Neutrophil (primary cell): ENCODE data around the gene MS4A15.
"Not testable (repeated sequence)": the region's sequence is repeated elsewhere in the genome, so short reads cannot be mapped to it uniquely, and the experiment has no call there.

Experiments used
- H3K27ac ChIP-seq: fragments of 200-600 bp; sonication (generic); 2 replicates; pipeline ENCODE4 v1.5.1; 2016; ENCODE audit warnings: mild to moderate bottlenecking, moderate library complexity
- H3K27me3 ChIP-seq: fragments of 200-600 bp; sonication (generic); 2 replicates; pipeline ENCODE4 v1.6.0; 2016; ENCODE audit warnings: mild to moderate bottlenecking
- H3K36me3 ChIP-seq: fragments of 200-600 bp; sonication (generic); 2 replicates; pipeline ENCODE4 v1.5.1; 2017
- H3K4me1 ChIP-seq, 2 experiments: fragments of 200-600 bp in 1 of 2; sonication (generic) in 1 of 2; 1 replicate in 1 of 2; 2 replicates in 1 of 2; pipeline versions ENCODE4 v1.5.1 to v1.6.1; 2013 to 2016; ENCODE audit warnings: low read depth in 1 of 2, low read length in 1 of 2, mild to moderate bottlenecking in 1 of 2, moderate library complexity in 1 of 2; ENCODE audit not compliant: control insufficient read depth in 1 of 2, insufficient read depth in 1 of 2
- H3K4me3 ChIP-seq, 2 experiments: fragments of 200-600 bp in 1 of 2; sonication (generic) in 1 of 2; 1 replicate in 1 of 2; 2 replicates in 1 of 2; pipeline ENCODE4 v1.5.1; 2013 to 2016; ENCODE audit warnings: low read depth in 1 of 2, low read length in 1 of 2, mild to moderate bottlenecking in 1 of 2, moderate library complexity in 1 of 2
- H3K9me3 ChIP-seq: fragments of 200-600 bp; sonication (generic); 2 replicates; pipeline ENCODE4 v1.5.1; 2016
- CTCF ChIP-seq: fragments of 200-600 bp; sonication (generic); IDR thresholded peaks from 2 replicates; pipeline ENCODE4 v1.5.1; 2016; ENCODE audit warnings: antibody characterized with exemption

MS4A15 gene

DNA sequence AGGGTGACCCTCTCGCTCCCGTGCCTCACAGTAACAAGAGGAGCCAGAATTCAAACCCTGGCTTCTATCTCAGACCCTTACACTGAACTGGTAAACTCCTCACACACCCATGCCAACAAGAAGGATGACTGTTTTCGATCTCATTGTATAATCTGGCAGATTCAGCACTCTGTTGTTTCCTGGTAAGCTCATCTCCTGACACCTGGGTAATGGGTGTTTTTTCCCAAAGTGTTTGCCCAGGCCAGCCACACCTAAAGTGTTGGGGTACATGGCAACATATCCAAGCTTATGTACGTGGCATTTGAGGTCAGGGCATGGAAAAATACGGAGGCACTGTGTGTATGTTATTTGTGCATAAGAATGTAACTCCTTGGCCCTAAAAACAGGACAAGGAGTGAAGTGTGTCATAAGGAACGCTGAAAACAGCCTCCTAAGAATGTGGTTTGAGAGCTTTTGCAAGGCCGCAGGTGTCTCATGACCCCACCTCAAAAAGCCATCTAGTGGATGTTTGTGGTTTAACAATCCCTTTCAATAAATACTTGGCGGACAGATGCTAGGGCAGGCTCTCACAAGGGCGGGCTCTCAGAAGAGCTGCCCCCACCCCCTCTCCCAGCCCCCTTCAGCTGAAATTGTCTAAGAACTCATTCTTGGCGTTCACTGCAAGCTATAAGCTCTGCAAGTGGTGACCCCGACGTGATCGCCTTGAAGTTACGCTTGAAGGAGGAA, at the start of gene MS4A15:
Gene MS4A15 (plus strand): TSS at position 561 of the 726 bp plus-strand sequence. CDS start 6,867 bp downstream, outside the sequence.
- Histone ChIP-seq H3K36me3 (no peaks in the 10 kb centered on the region), H3K9me3 (no peaks in the 10 kb centered on the region), H3K27ac (no peak within 1 kb of the TSS), H3K4me3 (no peak within 1 kb of the TSS), H3K4me1 (peaks cover 0 to 3% of the 10 kb centered on the region in 2 experiments), H3K27me3 (peaks cover 35% of the 10 kb centered on the region)
- no peak for TF ChIP-seq CTCF

GRCh38 chr11:60706931-60707330, 49.7 kb upstream of the MS4A15 start:
- no peak for TF ChIP-seq CTCF
- Histone ChIP-seq H3K27me3 (no peaks in the 10 kb centered on the region), H3K36me3 (no peaks in the 10 kb centered on the region), H3K4me1 (no peaks in the 10 kb centered on the region), H3K9me3 (no peaks in the 10 kb centered on the region), H3K27ac (no peak overlapping the region), H3K4me3 (no peak overlapping the region)

DNA sequence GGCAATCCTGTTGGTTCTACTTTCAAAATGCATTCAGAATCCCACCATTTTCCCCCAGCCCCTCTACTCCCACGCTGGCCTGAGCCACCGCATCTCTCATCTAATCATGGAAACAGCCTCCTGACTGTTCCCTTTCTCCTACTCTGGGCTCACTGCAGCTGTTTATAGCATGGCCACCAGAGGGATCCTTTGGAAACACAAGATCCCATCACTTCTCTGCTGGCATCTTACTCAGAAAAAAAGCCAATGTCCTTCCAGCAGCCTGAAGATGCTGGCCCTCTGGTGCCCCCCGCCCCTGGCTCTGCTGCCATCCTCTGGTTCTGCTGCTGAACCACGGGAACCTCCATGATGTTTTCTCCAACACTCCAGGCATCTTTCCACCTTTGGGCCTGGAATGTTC, 46.2 kb upstream of the MS4A15 start:
- H3K36me3 ChIP-seq = no peaks in the 10 kb centered on the region
- no peaks in the 10 kb centered on the region for H3K4me1 ChIP-seq
- no peak for TF ChIP-seq CTCF
- no peak overlapping the region for H3K27ac ChIP-seq
- no peaks in the 10 kb centered on the region for H3K27me3 ChIP-seq
- H3K9me3 ChIP-seq = no peaks in the 10 kb centered on the region
- no peak overlapping the region for H3K4me3 ChIP-seq

DNA sequence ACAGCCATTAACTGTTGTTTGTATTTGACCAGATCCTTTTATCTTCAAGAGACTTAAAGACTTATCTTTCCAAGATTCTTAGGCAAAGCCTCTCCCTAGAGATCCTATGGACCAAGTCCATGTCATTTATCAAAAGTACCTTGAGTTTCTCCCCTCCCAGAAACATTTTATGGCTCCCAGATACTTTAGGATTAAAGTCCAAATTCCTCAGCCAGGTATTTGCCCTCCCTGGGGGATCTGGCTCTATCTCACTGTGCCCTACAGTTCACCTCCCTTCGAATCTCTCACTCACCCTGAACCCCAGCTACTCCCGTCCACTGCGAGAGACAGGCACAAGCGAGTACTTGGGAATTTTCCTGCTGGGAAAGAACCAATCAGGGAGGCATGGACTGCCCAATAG, 45.4 kb upstream of the MS4A15 start:
- H3K27me3 ChIP-seq = no peaks in the 10 kb centered on the region
- no peak overlapping the region for H3K27ac ChIP-seq
- H3K4me1 ChIP-seq = no peaks in the 10 kb centered on the region
- H3K36me3 ChIP-seq = no peaks in the 10 kb centered on the region
- no peaks in the 10 kb centered on the region for H3K9me3 ChIP-seq
- no peak overlapping the region for H3K4me3 ChIP-seq
- TF ChIP-seq CTCF = no peak

DNA sequence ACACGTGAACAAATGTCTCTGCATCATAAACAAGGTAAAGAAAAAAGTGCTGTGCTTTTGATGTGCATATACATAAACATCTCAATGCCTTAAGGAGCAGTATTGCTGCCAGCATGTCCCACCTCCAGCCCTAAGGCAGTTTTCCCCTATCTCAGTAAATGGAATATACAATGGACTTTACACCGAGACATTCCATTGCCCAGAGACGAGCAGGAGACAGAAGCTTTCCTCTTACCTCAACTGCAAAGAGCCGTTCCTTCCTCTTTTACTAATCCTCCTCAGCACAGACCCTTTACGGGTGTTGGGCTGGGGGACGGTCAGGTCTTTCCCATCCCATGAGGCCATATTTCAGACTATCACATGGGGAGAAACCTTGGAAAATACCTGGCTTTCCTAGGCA, 43.2 kb upstream of the MS4A15 start:
- not testable (repeated sequence) for H3K36me3 ChIP-seq, H3K4me1 ChIP-seq, H3K4me3 ChIP-seq, H3K27me3 ChIP-seq, H3K27ac ChIP-seq, H3K9me3 ChIP-seq

- Histone ChIP-seq H3K36me3 (no peaks in the 10 kb centered on the region), H3K4me3 (no peak overlapping the region), H3K27ac (no peak overlapping the region), H3K9me3 (no peaks in the 10 kb centered on the region), H3K27me3 (peaks cover 7% of the 10 kb centered on the region), H3K4me1 (no peaks in the 10 kb centered on the region)
- no peak for TF ChIP-seq CTCF
Observed at GRCh38 chr11:60717956-60718355, 38.7 kb upstream of the MS4A15 start.
